HG02678 (cell line): ENCODE results near the gene FBXL2.
"Not testable (repeated sequence)": the region's sequence is repeated elsewhere in the genome, so short reads cannot be mapped to it uniquely, and the experiment has no call there.

Experiments used
- ATAC-seq: cut with Tn5 transposase; IDR thresholded peaks from one replicate; pipeline ENCODE4 v1.9.1; 2021; ENCODE audit warnings: mild to moderate bottlenecking, moderate library complexity; ENCODE audit not compliant: unreplicated experiment

FBXL2 gene

DNA sequence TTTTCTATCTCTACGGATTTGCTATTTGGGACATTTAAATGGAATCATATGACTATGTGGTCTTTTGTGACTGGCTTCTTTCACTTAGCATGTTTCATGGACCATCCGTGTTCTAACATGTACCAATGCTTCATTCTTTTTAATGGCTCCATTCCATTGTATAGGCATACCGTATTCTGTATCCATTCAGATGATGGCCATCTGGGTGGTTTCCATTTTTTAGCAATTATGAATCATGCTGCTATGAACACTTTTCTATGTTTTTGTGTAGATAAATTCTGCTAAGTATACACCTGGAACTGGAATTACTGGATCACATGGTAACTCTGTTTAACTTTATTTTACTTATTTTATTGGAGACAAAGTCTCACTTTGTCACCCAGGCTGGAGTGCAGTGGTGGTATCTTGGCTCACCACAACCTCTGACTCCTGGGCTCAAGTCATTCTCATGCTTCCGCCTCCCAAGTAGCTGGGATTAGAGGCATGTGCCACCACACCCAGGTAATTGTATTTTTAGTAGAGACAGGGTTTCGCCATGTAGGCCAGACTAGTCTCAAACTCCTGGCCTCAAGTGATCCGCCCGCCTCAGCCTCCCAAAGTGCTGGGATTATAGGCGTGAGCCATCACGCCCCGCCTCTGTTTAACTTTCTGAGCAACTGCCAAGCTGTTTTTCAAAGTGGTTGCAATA lies 149.5 kb downstream of the FBXL2 start:
- no peak for ATAC-seq

DNA sequence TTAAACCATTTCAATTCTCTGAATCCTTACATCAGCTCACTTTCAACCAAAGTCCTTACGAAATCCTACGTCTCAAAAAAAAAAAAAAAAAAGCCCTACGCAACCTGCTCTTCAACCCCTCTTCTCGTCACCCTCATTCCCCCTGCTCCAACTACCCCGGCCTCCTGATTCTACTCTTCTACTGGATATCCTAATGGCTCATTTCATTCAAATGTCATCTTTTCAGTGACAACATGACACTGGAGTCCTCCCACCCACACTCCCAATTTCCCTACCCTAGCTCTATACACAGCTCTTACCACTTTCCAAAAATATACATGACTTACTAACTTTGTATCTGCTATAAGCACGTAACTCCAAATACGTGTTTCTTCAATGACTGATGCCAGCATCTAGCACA lies 151.5 kb downstream of the FBXL2 start:
- no peak for ATAC-seq

DNA sequence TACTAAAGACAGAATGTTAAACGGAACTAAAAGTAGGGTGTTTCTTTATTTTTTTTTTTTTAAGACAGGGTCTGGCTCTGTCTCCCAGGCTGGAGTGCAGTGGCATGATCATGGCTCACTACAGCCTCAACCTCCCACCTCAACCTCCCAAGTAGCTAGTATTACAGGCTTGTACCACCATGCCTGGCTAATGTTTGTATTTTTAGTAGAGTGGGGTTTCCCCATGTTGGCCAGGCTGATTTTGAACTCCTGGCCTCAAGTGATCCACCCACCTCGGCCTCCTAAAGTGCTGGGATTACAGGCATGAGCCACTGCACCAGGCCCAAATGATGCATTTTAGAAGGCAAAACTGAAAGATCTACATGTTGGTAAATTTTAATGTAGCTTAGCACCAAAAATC lies 152.1 kb downstream of the FBXL2 start:
- ATAC-seq, result not testable (repeated sequence)

DNA sequence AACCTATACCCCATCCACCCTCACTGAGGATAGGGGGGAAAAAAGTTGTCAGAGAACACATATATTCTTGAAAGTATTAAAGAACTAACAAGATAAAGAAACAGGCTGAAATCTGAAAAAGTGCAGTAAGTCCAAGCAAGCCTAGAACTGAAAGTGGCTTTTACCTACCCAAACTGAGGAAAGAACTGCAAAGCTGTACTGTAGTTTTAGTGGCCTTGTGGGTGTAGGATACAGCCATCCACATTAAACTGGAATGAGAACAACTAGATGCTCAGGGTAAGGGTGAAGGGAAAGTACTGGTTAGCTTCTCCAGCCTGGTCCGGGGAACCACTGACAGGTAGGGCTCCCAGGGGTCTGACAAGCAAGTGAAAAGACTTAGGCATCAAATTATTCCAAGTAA lies 152.8 kb downstream of the FBXL2 start:
- ATAC-seq, result no peak

DNA sequence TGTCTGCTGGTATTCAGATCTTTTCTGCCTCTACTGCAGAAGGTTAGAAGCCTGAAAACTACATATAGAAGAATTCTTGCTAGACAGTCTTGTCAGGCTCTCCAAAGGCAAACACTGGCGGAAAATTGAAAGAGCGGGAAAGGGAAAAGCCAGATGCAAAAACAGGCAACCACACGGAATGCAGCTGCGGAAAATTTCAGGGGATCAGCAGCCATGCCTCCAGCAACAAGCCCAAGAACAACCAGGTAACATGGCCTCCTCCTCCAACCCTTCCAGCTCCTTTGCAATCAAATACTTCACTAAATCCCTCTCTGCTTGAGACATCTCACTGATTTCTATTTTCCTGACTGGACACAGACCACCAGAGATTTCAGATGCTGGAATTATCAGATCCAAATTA lies 153.3 kb downstream of the FBXL2 start:
- ATAC-seq, result no peak

DNA sequence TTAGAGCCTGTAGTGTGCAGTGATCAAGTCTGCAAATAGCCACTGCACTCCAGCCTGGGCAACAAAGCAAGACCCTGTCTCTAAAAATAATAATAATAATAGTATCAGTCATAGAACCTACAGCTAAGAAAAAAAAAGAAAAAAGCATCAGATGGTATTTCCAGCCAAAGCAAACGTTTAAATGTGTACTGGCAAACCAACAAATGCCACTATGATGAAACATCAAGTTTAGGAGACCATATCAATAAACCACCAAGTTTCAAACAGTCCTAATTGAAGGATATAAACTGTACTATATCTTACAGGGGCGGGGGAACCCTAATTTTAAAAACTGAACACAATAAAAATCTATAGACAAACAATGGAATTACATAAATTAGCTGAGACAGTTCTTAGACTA lies 156.6 kb downstream of the FBXL2 start:
- no peak for ATAC-seq
